ENCODE data around the gene ADGRD2.

GRCh38 chr9:124483481-124483880 lies 33.2 kb downstream of the ADGRD2 start:
- TF ChIP-seq CTCF (conservative IDR thresholded peaks at IDR 0.05; ENCODE audit: low read depth, low read length) (no peak), EZH2 (IDR thresholded peaks at IDR 0.05; ENCODE audit: low read length, unreplicated experiment) (no peak), EZH2phosphoT487 (IDR thresholded peaks at IDR 0.05; ENCODE audit: borderline replicate concordance, low read length) (no peak)

Data from PC-3 (cell line).